GM23338 (cell line): Measurements from ENCODE around the gene IFNE. TPM values are rescaled to one million over a fixed set of nuclear protein-coding genes. Genes with fewer than 3 reads are reported as not detected.

Experiments used
- ATAC-seq: fragments of 200-7000 bp; cut with Tn5 transposase; 3 replicates; pipeline ENCODE4 v1.9.1; 2020
- DNase-seq: peaks from one replicate; pipeline ENCODE4 v3.0.0-alpha.2; 2015; ENCODE audit warnings: low spot score
- H2AFZ ChIP-seq: fragments of 200-600 bp; sonication (generic); 2 replicates; pipeline ENCODE4 v1.8.0; 2016; ENCODE audit warnings: antibody characterized with exemption, mild to moderate bottlenecking, moderate library complexity
- H3F3A ChIP-seq: fragments of 200-600 bp; sonication (generic); replicated peaks from 2 replicates; pipeline ENCODE4 v1.8.0; 2017; ENCODE audit warnings: antibody characterized with exemption, mixed run types, low read depth
- H3K27ac ChIP-seq: fragments of 200-600 bp; sonication (generic); 2 replicates; pipeline ENCODE4 v1.6.1; 2016; ENCODE audit warnings: low read depth
- H3K27me3 ChIP-seq: fragments of 200-600 bp; sonication (generic); 2 replicates; pipeline ENCODE4 v1.8.0; 2016; ENCODE audit warnings: mild to moderate bottlenecking, mixed run types, moderate library complexity; ENCODE audit not compliant: insufficient read depth
- H3K36me3 ChIP-seq: fragments of 200-600 bp; sonication (generic); 2 replicates; pipeline ENCODE4 v1.8.0; 2016; ENCODE audit warnings: mild to moderate bottlenecking; ENCODE audit not compliant: insufficient read depth
- H3K4me1 ChIP-seq: fragments of 200-600 bp; sonication (generic); 2 replicates; pipeline ENCODE4 v1.8.0; 2016; ENCODE audit warnings: mild to moderate bottlenecking, moderate library complexity; ENCODE audit not compliant: insufficient read depth
- H3K4me2 ChIP-seq: fragments of 200-600 bp; sonication (generic); 2 replicates; pipeline ENCODE4 v1.7.1; 2017; ENCODE audit warnings: mixed run types
- H3K4me3 ChIP-seq: fragments of 200-600 bp; sonication (generic); 2 replicates; pipeline ENCODE4 v1.6.1; 2016; ENCODE audit warnings: mixed run types
- H3K79me2 ChIP-seq: fragments of 200-600 bp; sonication (generic); replicated peaks from 2 replicates; pipeline ENCODE4 v1.8.0; 2017; ENCODE audit warnings: mild to moderate bottlenecking; ENCODE audit not compliant: insufficient read depth
- H3K9me2 ChIP-seq: fragments of 200-600 bp; sonication (generic); 2 replicates; pipeline ENCODE4 v1.8.0; 2017; ENCODE audit not compliant: insufficient read depth
- H4K20me1 ChIP-seq: fragments of 200-600 bp; sonication (generic); replicated peaks from 2 replicates; pipeline ENCODE4 v1.8.0; 2017; ENCODE audit warnings: mild to moderate bottlenecking; ENCODE audit not compliant: insufficient read depth
- H3K27ac Mint-ChIP-seq: 2 replicates; pipeline ENCODE4 v1.8.0; 2020; ENCODE audit warnings: inconsistent platforms, mild to moderate bottlenecking, moderate library complexity, mixed read lengths
- H3K27me3 Mint-ChIP-seq: 3 replicates; pipeline ENCODE4 v1.8.0; 2022; ENCODE audit warnings: low read depth, mild to moderate bottlenecking, moderate library complexity, mixed read lengths, inconsistent platforms; ENCODE audit not compliant: insufficient read depth, poor library complexity
- H3K36me3 Mint-ChIP-seq: 3 replicates; pipeline ENCODE4 v1.8.0; 2021; ENCODE audit warnings: low read depth, mild to moderate bottlenecking, inconsistent platforms, moderate library complexity, mixed read lengths
- H3K4me1 Mint-ChIP-seq: 3 replicates; pipeline ENCODE4 v1.8.0; 2020; ENCODE audit warnings: mild to moderate bottlenecking, inconsistent platforms, mixed read lengths
- H3K4me3 Mint-ChIP-seq: 3 replicates; pipeline ENCODE4 v1.8.0; 2021; ENCODE audit warnings: moderate library complexity, mild to moderate bottlenecking, inconsistent platforms, mixed read lengths
- H3K9me3 Mint-ChIP-seq: 3 replicates; pipeline ENCODE4 v1.8.0; 2020; ENCODE audit warnings: moderate library complexity, mild to moderate bottlenecking, inconsistent platforms, mixed read lengths
- CREB1 ChIP-seq: fragments of 250-450 bp; sonication (Bioruptor Pico); IDR thresholded peaks from 2 replicates; pipeline ENCODE4 v1.5.0; 2020; ENCODE audit warnings: low read depth, mild to moderate bottlenecking, moderate library complexity
- CTCF ChIP-seq, 2 experiments: fragments of 200-600 bp in 1 of 2; sonication (generic) in 1 of 2; conservative IDR thresholded peaks; 2 replicates each; pipeline versions ENCODE4 v1.5.1 to v1.6.1; 2016 to 2017; ENCODE audit warnings: antibody characterized with exemption in 2 of 2, low read depth in 2 of 2, mild to moderate bottlenecking in 2 of 2, moderate library complexity in 1 of 2
- ETS1 ChIP-seq: IDR thresholded peaks from 2 replicates; pipeline ENCODE4 v1.6.1; 2016; ENCODE audit warnings: antibody characterized with exemption
- EZH2 ChIP-seq: fragments of 200-600 bp; sonication (generic); IDR thresholded peaks from one replicate; pipeline ENCODE4 v1.8.0; 2017; ENCODE audit warnings: antibody characterized with exemption, mild to moderate bottlenecking, low read depth; ENCODE audit not compliant: unreplicated experiment
- EZH2phosphoT487 ChIP-seq: fragments of 200-600 bp; sonication (generic); IDR thresholded peaks from one replicate; pipeline ENCODE4 v1.8.1; 2018; ENCODE audit warnings: antibody characterized with exemption; ENCODE audit not compliant: unreplicated experiment
- JUNB ChIP-seq: IDR thresholded peaks from one replicate; pipeline ENCODE4 v1.6.1; 2016; ENCODE audit warnings: antibody characterized with exemption; ENCODE audit not compliant: unreplicated experiment
- NANOG ChIP-seq: IDR thresholded peaks from 2 replicates; pipeline ENCODE4 v1.6.1; 2016; ENCODE audit warnings: antibody characterized with exemption, borderline replicate concordance
- POLR2AphosphoS5 ChIP-seq: IDR thresholded peaks from 2 replicates; pipeline ENCODE4 v1.6.1; 2016; ENCODE audit warnings: antibody characterized with exemption, low read depth
- REST ChIP-seq: IDR thresholded peaks from one replicate; pipeline ENCODE4 v1.6.1; 2018; ENCODE audit warnings: antibody characterized with exemption; ENCODE audit not compliant: unreplicated experiment
- STAT1 ChIP-seq: IDR thresholded peaks from one replicate; pipeline ENCODE4 v1.6.1; 2016; ENCODE audit warnings: antibody characterized with exemption; ENCODE audit not compliant: unreplicated experiment
- ZNF114 ChIP-seq: fragments of 250-450 bp; sonication (Bioruptor Pico); IDR thresholded peaks from 2 replicates; pipeline ENCODE4 v1.5.0; 2020; ENCODE audit warnings: mild to moderate bottlenecking, moderate library complexity
- ZNF331 ChIP-seq: fragments of 250-450 bp; sonication (Bioruptor Pico); IDR thresholded peaks from 2 replicates; pipeline ENCODE4 v1.5.0; 2020; ENCODE audit warnings: low read depth, mild to moderate bottlenecking, moderate library complexity
- ZNF462 ChIP-seq: fragments of 250-450 bp; sonication (Bioruptor Pico); IDR thresholded peaks from 2 replicates; pipeline ENCODE4 v1.5.0; 2020; ENCODE audit warnings: mild to moderate bottlenecking, moderate library complexity
- polyA plus RNA-seq: library from polyadenylated mRNA; unstranded; fragments of >200 nt; fragmentation: Nextera tagmentation; extraction: Ambion mirVana; gene quantifications from 2 replicates; pipeline ENCODE4 v1.2.1, GENCODE V29; 2016
- total RNA-seq: library from RNA; depleted of rRNA; stranded (reverse); fragments of >200 nt; shearing (Covaris generic); gene quantifications from 2 replicates; pipeline ENCODE4 v1.2.3, GENCODE V29; 2014

The IFNE gene
- total and polyA plus RNA-seq, 2 experiments from 2014 or later: 0.21 TPM; not detected in 1

DNA sequence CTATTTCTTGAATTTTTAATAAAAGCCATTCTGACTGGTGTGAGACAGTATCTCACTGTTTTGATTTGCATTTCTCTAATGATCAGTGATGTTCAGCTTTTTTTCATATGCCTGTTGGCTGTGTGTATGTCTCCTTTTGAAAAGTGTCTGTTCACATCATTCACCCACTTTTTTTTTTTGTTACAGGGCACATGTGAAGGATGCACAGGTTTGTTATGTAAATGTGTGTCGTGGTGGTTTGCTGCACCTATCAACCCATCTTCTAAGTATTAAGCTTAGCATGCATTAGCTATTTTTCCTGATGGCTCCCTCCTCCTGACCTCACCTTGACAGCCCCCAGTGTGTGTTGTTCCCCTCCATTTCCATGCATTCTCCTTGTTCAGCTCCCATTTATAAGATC lies 39.3 kb upstream of the IFNE start:
- Histone ChIP-seq H3K36me3 (no peaks in the 10 kb centered on the region), H2AFZ (no peak overlapping the region), H3K27me3 (no peaks in the 10 kb centered on the region), H3K4me2 (no peak overlapping the region), H3K27ac (no peak overlapping the region), H3K9me2 (peaks cover under 1% of the 10 kb centered on the region), H3K79me2 (peaks cover 6% of the 10 kb centered on the region; the same call in 1 of the 2 replicates), H4K20me1 (no peaks in the 10 kb centered on the region), H3K4me3 (no peak overlapping the region), H3F3A (no peaks in the 10 kb centered on the region), H3K4me1 (no peaks in the 10 kb centered on the region)
- H3K36me3 Mint-ChIP-seq: peaks cover 2% of the 10 kb centered on the region; the same call in 2 of the 3 replicates
- ATAC-seq (no peak), DNase-seq (no peak)
- peaks cover 8% of the 10 kb centered on the region; the same call in 1 of the 3 replicates for H3K9me3 Mint-ChIP-seq
- H3K4me3 Mint-ChIP-seq: no peak overlapping the region
- H3K27ac Mint-ChIP-seq: no peak overlapping the region
- H3K27me3 Mint-ChIP-seq: peaks cover 2% of the 10 kb centered on the region
- no peaks in the 10 kb centered on the region for H3K4me1 Mint-ChIP-seq
- TF ChIP-seq CREB1 (CRISPR knock-in tag) (no peak), ETS1 (no peak), POLR2AphosphoS5 (no peak), JUNB (no peak), CTCF (conservative IDR thresholded peaks at IDR 0.05; ENCODE audit: low read depth in 2 of 2) (no peak), ZNF462 (CRISPR knock-in tag) (no peak), ZNF114 (CRISPR knock-in tag) (no peak), NANOG (no peak), ZNF331 (CRISPR knock-in tag) (no peak), EZH2phosphoT487 (no peak), EZH2 (no peak), STAT1 (no peak), REST (no peak)
